GM18951 (cell line): ENCODE data around the gene SLC30A10.
"Not testable (repeated sequence)": the region's sequence is repeated elsewhere in the genome, so short reads cannot be mapped to it uniquely, and the experiment has no call there.

ENCODE experiments used
- POLR2A ChIP-seq: IDR thresholded peaks from 4 replicates; pipeline ENCODE4 v1.6.1; 2011; ENCODE audit warnings: mild to moderate bottlenecking; ENCODE audit not compliant: insufficient read length, insufficient read depth; ENCODE audit errors: extremely low read depth
- in situ Hi-C: fragments of 300-500 bp; cut with MboI; formaldehyde crosslinking; loops from one replicate; pipeline ENCODE4 v1.12.0; 2022; ENCODE audit warnings: low sequenced_read_pairs, mixed read lengths, inconsistent platforms; ENCODE audit not compliant: unreplicated experiment

The SLC30A10 gene

DNA sequence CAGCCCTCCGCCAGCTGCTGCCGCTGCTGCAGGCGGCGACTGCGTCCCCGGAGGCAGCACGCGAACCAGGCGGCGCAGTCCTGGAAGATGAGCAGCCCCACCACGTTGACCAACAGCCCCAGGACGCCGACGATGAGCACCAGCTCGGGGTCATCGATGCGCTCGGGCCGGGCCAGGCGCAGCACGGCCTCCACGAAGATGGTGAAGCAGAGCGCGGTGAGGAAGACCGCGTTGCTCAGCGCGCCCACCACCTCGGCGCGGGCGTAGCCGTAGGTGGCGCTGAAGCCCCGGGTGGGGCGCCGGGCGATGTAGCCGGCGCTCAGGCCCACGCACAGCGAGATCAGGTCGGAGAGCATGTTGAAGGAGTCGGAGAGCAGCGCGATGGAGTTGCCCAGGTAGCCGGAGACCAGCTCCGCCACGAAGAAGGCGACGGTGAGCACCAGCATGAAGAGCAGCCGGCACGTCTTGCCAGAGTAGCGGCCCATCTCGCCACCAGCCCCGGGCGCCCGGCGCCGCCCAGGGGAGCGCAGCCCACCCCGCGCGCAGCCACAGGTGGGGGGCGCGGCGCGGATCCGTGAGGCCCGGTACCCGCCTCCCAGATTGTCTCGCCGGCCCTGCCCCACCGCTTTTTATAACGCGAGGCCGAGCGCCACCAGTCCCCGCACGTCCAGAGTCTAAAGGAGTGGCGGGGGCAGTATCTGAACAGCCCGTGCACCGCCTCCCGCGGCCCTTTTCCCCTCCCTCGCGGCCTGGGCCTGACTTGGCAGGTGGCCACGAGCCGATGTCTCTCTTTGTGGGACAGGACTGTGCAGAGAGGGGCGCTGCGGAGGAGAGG is at the start of gene SLC30A10:
TSS of gene SLC30A10 (minus strand) at position 602 of the 835 bp plus-strand sequence. CDS start at position 485, 117 bp downstream.
- in situ Hi-C loops = no loop called here
- TF ChIP-seq POLR2A = no peak

DNA sequence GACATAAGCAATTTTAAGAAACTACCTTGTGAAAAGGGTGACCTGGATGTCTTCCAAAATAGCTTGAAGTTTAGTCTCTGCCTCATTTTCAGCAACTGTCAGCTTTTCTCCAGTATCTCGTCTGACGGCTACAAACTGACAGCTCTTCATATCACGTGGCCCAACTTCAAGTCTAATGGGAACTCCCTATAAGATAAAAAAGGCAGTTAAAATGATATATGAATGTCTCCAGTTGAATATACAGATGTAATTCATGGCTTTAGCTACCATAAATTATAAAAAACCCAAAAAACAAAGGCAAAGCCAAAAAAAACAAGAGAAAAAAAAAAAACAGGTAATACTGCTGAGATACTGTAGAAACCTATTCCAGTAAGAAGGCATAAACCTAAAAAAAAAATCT is 44.9 kb upstream of the SLC30A10 start:
- in situ Hi-C loops = no loop called here
- no peak for TF ChIP-seq POLR2A

DNA sequence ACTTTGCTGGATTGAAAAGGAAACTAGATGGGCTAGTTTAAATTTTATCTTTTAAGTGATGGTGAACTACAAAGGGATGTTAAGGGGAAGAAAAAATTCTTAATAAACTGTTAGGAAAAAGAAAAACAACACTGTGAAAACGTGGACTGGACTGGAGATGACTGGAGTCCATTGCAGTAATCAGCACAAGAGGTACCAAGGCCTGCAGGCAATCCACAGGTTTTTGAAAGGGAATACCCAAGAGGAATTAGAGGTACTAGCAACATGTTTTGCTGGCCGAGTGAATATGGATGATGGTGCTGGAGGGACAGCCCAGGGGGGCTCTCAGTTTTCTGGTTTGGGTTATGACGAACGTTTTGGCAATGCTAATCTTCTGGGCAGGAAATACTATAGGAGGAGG is 39.0 kb upstream of the SLC30A10 start:
- in situ Hi-C loops = no loop called here
- TF ChIP-seq POLR2A = no peak

DNA sequence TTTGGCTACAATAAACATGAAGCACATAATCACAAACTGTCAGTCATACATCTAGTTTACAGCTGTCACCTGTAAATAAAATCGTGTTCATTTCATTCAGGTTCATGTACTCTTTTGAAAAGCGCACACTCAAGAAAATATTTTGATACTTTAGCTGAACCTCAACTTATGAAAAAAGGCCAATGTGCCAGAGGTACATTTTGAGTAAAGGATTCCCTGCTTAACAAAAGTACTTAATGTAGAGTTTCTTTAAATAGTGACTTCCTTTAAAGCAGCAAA is 37.7 kb upstream of the SLC30A10 start:
- TF ChIP-seq POLR2A = no peak
- in situ Hi-C loops = no loop called here

DNA sequence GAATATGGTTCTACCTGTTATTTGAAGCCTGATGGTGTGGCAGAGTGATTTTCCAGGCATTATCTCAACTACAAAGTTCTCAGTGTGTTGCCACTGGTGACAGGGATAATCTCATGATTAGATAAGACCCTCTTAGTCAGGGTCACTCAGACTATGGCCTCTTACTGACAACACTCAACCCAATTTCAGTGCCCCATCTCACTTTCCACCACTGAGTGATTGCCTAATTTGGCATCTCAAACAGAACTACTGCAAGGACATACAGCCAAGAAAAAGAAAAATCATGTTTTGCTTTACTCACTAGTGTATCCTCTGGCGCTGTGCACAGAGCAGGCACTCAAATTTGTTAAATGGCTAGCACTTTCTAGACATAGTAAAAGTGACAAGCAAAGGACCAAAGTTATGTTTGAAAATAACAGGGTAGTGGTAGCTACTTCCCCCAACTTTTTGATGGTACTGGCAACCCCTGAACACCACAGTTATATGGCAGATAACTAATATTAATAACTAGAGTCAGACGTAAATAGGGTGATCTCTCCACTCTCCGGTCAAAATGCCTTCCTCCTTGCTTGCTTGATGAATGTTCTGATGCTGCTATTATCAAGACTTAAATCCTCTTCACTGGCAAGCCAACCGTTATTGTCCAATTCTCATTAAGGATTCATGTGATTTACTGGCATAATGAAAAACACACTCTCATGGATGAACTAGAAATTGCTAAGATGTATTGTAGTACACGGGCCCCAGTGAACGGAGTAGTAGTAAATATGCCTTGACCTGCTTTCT is 37.1 kb upstream of the SLC30A10 start:
- TF ChIP-seq POLR2A = no peak
- in situ Hi-C loops = no loop called here

DNA sequence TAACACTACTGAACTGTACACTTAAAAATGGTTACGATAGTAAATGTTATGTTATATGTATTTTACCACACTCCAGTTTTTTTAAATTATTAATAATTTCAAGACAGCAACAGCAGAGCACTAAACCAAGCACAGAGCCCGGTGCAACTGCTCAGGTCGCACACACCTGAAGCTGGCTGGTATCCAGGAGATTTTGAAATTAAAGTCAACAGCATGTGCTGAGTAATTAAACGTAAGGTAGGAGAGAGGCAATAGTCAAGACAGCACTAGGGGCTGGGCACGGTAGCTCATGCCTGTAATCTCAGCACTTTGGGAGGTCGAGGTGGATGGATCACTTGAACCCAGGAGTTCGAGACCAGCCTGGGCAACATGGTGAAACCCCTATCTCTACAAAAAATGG is 35.1 kb upstream of the SLC30A10 start:
- in situ Hi-C loops = no loop called here
- TF ChIP-seq POLR2A = no peak

DNA sequence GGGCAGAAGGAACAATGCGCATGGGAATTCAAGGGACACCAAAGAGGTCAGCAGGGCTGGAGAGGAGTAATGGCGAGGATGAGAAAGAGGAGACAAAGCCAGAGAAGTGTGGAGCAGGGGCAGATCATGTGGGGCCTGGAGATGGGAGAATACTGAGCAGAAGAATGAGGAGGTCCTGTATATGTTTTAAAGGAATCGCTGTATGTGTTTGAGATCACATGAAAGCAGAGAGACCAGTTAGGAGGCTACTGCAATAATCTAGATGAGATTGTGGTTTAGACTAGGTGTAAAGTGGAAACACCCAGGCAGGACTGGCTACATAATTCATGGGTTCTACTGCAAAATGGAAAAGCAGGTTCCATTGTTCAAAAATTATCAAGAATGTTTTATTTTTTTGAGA is 33.3 kb upstream of the SLC30A10 start:
- in situ Hi-C loops = no loop called here
- no peak for TF ChIP-seq POLR2A

DNA sequence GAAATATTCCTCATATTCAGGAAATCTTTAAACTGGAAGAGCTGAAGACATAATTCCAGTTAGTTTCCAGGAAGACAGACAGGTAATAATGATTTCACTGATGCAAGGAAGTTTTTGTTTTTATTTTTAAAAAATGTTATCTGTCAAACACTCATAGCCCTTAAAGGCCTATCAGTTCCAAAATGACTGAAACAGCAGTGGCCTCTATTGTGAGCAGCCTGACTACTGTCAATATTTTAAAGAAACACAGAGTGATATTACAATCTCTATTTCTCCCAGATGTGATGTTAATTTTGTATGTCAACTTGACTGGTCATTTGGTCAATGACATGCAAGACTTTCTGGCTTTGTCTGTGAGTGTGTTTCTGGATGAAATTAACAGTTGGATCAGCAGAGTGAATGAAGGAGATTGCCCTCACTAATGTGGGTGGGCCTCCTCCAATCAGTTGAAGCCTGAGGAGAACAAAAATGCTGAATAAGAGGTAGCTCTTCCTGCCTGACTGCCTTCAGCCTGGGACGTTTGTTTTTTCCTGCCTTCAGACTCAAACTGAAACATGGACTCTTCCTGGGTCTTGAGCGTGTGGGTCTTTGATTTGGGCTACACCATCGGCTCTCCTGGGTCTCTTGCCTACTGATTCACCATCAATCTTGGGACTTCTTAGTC is 31.3 kb upstream of the SLC30A10 start:
- in situ Hi-C loops = no loop called here
- no peak for TF ChIP-seq POLR2A

DNA sequence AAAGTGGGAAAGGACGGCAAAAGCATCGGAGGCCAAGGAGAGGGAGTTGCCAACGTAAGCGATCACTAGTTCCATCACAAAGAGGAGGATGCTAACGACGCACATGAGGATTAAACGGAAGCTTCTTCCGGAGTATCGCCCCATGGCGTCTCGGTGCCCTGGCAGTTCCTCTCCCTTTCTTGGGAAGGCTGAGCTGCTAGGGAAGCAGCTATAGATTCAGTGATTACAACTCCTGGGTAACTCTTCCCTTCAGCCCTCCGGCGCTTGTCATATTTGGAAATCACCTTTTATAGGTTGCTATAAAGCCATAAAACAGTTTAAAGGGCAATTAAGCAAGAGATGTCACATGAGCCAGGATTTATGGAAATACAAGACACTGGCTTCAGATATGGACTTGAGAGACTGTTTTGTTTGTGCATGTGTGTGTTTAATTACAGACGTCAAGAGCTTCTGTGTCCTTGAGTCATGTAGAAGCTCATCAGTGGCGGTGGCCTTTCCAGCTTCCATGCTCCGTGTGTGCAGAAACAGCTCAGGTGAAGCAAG is 30.6 kb upstream of the SLC30A10 start:
- no peak for TF ChIP-seq POLR2A
- in situ Hi-C loops = no loop called here

DNA sequence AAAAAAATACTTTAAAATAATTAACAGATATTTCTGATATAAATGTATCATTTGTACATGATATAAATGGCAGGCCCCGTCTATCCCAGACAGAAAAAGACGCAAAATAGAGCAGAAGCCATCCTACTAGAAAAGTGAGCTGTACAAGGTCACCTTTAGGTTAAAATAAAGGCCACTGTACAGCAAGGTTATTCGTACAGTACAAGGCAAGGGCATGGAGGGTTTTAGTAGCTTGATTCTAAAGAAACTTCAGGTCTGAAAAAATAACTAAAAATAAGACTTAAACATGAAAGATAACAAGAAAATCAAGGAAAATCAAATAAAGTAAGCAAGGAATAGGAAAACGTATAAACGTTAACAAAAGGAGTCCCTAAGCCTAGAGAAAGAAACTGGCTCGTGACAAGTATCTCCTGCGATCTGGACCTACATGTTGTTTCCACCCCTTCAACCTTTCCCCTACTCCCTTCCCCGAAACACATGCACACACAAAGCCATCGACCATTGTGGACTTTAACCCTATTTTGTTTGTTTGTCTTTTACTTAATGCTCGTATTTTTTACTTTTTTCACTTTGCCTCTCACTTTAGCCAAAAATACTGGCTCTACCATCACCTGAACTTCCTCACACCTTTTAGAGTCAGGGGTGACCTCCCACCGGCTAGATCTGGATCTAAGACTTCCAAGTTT is 26.5 kb upstream of the SLC30A10 start:
- no peak for TF ChIP-seq POLR2A
- in situ Hi-C loops = no loop called here

DNA sequence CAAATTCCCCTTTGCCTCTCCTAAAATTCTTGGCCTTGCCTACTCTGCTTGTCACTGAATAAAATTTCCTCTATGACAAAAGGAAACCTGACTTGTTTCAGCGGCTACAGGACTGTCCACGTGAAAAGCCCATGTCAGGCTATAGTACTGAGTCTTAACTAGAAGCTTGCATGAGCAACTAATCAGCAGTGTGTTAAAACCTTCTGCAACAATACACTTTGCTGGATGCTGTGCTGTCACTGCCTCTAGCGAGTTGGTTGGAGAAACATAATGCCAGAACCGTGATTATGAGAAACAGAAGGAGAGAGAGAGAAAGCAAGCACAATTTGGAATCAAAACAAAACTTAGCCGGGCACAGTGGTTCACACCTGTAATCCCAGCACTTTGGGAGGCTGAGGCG is 25.7 kb upstream of the SLC30A10 start:
- no peak for TF ChIP-seq POLR2A
- in situ Hi-C loops = no loop called here

DNA sequence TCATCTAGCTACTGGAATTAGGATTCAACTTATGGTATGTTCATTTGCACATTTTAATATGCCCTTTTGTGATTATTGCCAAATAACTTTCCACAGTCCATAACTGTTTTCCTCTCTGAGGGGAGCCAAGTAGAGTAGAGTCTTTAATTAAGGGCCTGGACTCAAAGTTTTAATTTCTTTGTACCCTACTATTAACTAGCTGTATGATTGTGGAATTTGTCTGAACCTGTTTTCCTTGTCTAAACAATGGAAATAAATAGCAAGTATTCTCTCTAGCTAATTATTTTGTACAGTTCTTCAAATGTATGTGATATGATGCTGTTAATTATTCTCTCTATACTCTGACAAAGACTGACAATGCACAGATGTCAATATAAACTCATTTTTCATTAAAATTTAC is 24.0 kb upstream of the SLC30A10 start:
- in situ Hi-C loops = no loop called here
- TF ChIP-seq POLR2A = no peak

DNA sequence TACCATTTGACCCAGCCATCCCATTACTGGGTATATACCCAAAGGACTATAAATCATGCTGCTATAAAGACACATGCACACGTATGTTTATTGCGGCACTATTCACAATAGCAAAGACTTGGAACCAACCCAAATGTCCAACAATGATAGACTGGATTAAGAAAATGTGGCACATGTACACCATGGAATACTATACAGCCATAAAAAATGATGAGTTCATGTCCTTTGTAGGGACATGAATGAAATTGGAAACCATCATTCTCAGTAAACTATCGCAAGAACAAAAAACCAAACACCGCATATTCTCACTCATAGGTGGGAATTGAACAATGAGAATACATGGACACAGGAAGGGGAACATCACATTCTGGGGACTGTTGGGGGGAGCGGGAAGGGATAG is 20.9 kb upstream of the SLC30A10 start:
- in situ Hi-C loops = not testable (repeated sequence)

DNA sequence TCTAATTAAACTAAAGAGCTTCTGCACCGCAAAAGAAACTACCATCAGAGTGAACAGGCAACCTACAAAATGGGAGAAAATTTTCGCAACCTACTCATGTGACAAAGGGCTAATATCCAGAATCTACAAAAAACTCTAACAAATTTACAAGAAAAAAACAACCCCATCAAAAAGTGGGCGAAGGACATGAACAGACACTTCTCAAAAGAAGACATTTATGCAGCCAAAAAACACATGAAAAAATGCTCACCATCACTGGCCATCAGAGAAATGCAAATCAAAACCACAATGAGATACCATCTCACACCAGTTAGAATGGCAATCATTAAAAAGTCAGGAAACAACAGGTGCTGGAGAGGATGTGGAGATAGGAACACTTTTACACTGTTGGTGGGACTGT is 20.4 kb upstream of the SLC30A10 start:
- in situ Hi-C loops = not testable (repeated sequence)
